AG10803 (cell line): ENCODE measurements around the gene APOBEC3G.
A peak's percentile ranks its signal among the peaks of the same experiment; 100 is the strongest.
"Not testable (repeated sequence)": the region's sequence is repeated elsewhere in the genome, so short reads cannot be mapped to it uniquely, and the experiment has no call there.

Source experiments
- DNase-seq: peaks from one replicate; pipeline ENCODE4 v3.0.0; 2010; ENCODE audit warnings: low read depth
- H3K4me3 ChIP-seq: 2 replicates; pipeline ENCODE4 v1.5.1; 2011; ENCODE audit warnings: mild to moderate bottlenecking, low read length, control low read depth
- CTCF ChIP-seq: conservative IDR thresholded peaks from 2 replicates; pipeline ENCODE4 v1.5.1; 2011; ENCODE audit warnings: mild to moderate bottlenecking, low read length, control low read depth, inconsistent platforms

APOBEC3G gene

GRCh38 chr22:39077026-39077840, at the start of gene APOBEC3G:
TSS of gene APOBEC3G (plus strand) at chr22:39077275. CDS start at chr22:39077362, 87 bp downstream.
- DNase-seq = peak; percentile 49
- peak within 1 kb of the TSS; percentile 64 for H3K4me3 ChIP-seq

- H3K4me3 ChIP-seq = no peak overlapping the region
- no peak for DNase-seq
- TF ChIP-seq CTCF = no peak
These were observed 49.4 kb upstream of the APOBEC3G start for GRCh38 chr22:39027717-39028116.

- H3K4me3 ChIP-seq = no peak overlapping the region
- no peak for DNase-seq
- no peak for TF ChIP-seq CTCF
These were observed 48.8 kb upstream of the APOBEC3G start for GRCh38 chr22:39028281-39028680.

- H3K4me3 ChIP-seq = no peak overlapping the region
- no peak for DNase-seq
- TF ChIP-seq CTCF = no peak
These were observed 47.8 kb upstream of the APOBEC3G start for GRCh38 chr22:39029227-39029626.

- no peak for TF ChIP-seq CTCF
These were observed 46.4 kb upstream of the APOBEC3G start for GRCh38 chr22:39030705-39031104.

GRCh38 chr22:39031434-39032295, 45.4 kb upstream of the APOBEC3G start:
- not testable (repeated sequence) for H3K4me3 ChIP-seq, DNase-seq

More at GRCh38 chr22:39030705-39031104, 46.4 kb upstream of the APOBEC3G start:
- no peak for DNase-seq
- no peak overlapping the region for H3K4me3 ChIP-seq

- H3K4me3 ChIP-seq, DNase-seq: not testable (repeated sequence)
These were observed 40.0 kb upstream of the APOBEC3G start for GRCh38 chr22:39037071-39037470.

- TF ChIP-seq CTCF = no peak
- DNase-seq = no peak
- no peak overlapping the region; the same call in 1 of the 2 replicates for H3K4me3 ChIP-seq
These were observed 37.6 kb upstream of the APOBEC3G start for GRCh38 chr22:39039306-39040126.

GRCh38 chr22:39040155-39040537, 36.9 kb upstream of the APOBEC3G start:
- peak overlapping the region; percentile 73 for H3K4me3 ChIP-seq

GRCh38 chr22:39040538-39041296, 36.4 kb upstream of the APOBEC3G start, which contains the start of gene APOBEC3F:
TSS of gene APOBEC3F (plus strand) at chr22:39040864. CDS start at chr22:39040961, 97 bp downstream.
- peak; percentile 41 for DNase-seq
- peak within 1 kb of the TSS; percentile 73 for H3K4me3 ChIP-seq

More at GRCh38 chr22:39040155-39040537, 36.9 kb upstream of the APOBEC3G start:
- not testable (repeated sequence) for DNase-seq
